ENCODE results near the gene NAALADL2. TPM values are rescaled to one million over a fixed set of nuclear protein-coding genes. Genes with fewer than 3 reads are reported as not detected.

Gene NAALADL2
- total and polyA plus RNA-seq, 2 of the 4 experiments (the other 2 are of a cell fraction), result 3.8 to 19.2 TPM

DNA sequence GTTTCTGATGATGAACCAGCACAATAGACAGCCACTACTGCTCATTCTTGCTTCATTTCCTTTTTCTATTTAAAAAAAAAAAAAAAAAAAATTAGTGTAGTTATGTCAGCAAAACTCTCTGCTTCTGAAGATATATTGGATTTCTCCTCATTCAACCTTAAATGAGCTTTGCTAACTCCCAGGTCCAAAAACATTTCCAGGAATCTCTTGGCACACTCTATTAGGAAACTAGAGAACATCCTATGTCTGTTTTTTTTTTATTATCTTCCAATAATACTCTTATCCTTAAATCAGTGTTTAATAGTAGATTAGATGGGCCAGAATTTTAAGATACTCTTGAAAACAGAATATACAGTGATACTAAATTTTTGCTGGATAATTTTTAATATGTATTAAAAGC lies 398.0 kb downstream of the NAALADL2 start:
- POLR2A ChIA-PET (ENCODE audit: unreplicated experiment), result no interaction called here
- Histone ChIP-seq H3K4ac (ENCODE audit: low read depth, low read length) (no peak overlapping the region), H3K9ac (ENCODE audit: low read depth, low read length) (no peak overlapping the region), H3K36me3 (ENCODE audit: control insufficient read depth, insufficient read depth, low read length) (no peaks in the 10 kb centered on the region), H2BK120ac (ENCODE audit: low read depth, low read length) (no peak overlapping the region), H3K27ac (ENCODE audit: insufficient read depth, low read length) (no peak overlapping the region), H3K9me1 (ENCODE audit: insufficient read depth, low read length) (no peaks in the 10 kb centered on the region), H4K5ac (ENCODE audit: low read depth, low read length) (no peak overlapping the region), H3K4me3 (ENCODE audit: insufficient read depth, low read depth, low read length) (no peak overlapping the region), H3K23ac (ENCODE audit: low read depth, low read length) (no peak overlapping the region), H3K14ac (replicated peaks; ENCODE audit: low read depth, low read length) (no peak overlapping the region), H2BK20ac (ENCODE audit: low read depth, low read length) (no peak overlapping the region), H3K27me3 (ENCODE audit: control insufficient read depth, insufficient read depth, low read length) (no peaks in the 10 kb centered on the region), H2AFZ (replicated peaks; ENCODE audit: low read length, poor library complexity) (no peak overlapping the region), H3K4me1 (ENCODE audit: control insufficient read depth, insufficient read depth, low read length) (peaks cover 3% of the 10 kb centered on the region; the same call in 1 of the 2 replicates), H3K9me3 (ENCODE audit: control insufficient read depth, insufficient read depth, low read length) (no peaks in the 10 kb centered on the region), H2BK15ac (ENCODE audit: low read depth, low read length) (no peak overlapping the region), H4K20me1 (ENCODE audit: insufficient read depth, low read length) (no peaks in the 10 kb centered on the region), H3K79me1 (ENCODE audit: low read depth in 1 of 2, low read length in 2 of 2) (no peaks in the 10 kb centered on the region), H3K4me2 (ENCODE audit: low read depth, low read length) (no peak overlapping the region), H3K18ac (ENCODE audit: low read depth, low read length) (no peak overlapping the region), H4K8ac (ENCODE audit: low read depth in 2 of 2, low read length in 2 of 2) (no peak overlapping the region), H2BK5ac (ENCODE audit: low read depth, low read length, poor library complexity, severe bottlenecking) (no peak overlapping the region), H2AK9ac (replicated peaks; ENCODE audit: low read depth, low read length, poor library complexity) (no peak overlapping the region), H2AK5ac (ENCODE audit: low read depth, low read length) (no peak overlapping the region), H3K56ac (ENCODE audit: extremely low read depth, insufficient read depth, low read length) (no peak overlapping the region), H4K91ac (ENCODE audit: insufficient read depth, low read depth, low read length) (no peak overlapping the region)
- in situ Hi-C loops (cut with MboI; ENCODE audit: low sequenced_read_pairs), result no loop called here
- TF ChIP-seq RCOR1 (IDR thresholded peaks at IDR 0.05; ENCODE audit: insufficient replicate concordance, low read length), result no peak
- TF ChIP-seq RAD21 (IDR thresholded peaks at IDR 0.05; ENCODE audit: low read length), result no peak
- TF ChIP-seq CTCF (conservative IDR thresholded peaks at IDR 0.05; ENCODE audit: low read depth, low read length), result no peak
- no peak for TF ChIP-seq FOS (IDR thresholded peaks at IDR 0.05; ENCODE audit: low read depth, low read length)
- no peak for TF ChIP-seq MAZ (IDR thresholded peaks at IDR 0.05; ENCODE audit: borderline replicate concordance, low read depth, low read length)
- TF ChIP-seq POLR2A (IDR thresholded peaks at IDR 0.05; ENCODE audit: low read depth, low read length), result no peak
- TF ChIP-seq NFE2L2 (IDR thresholded peaks at IDR 0.05; ENCODE audit: low read depth, low read length), result no peak
- TF ChIP-seq MXI1 (IDR thresholded peaks at IDR 0.05; ENCODE audit: borderline replicate concordance, low read depth, low read length), result no peak
- TF ChIP-seq CHD1 (IDR thresholded peaks at IDR 0.05; ENCODE audit: low read depth, low read length), result no peak
- TF ChIP-seq CEBPB (IDR thresholded peaks at IDR 0.05; ENCODE audit: low read depth, low read length), result no peak
- TF ChIP-seq BHLHE40 (IDR thresholded peaks at IDR 0.05; ENCODE audit: low read depth, low read length), result no peak
- TF ChIP-seq RFX5 (IDR thresholded peaks at IDR 0.05; ENCODE audit: low read depth, low read length), result no peak
- TF ChIP-seq, protein P1, sequence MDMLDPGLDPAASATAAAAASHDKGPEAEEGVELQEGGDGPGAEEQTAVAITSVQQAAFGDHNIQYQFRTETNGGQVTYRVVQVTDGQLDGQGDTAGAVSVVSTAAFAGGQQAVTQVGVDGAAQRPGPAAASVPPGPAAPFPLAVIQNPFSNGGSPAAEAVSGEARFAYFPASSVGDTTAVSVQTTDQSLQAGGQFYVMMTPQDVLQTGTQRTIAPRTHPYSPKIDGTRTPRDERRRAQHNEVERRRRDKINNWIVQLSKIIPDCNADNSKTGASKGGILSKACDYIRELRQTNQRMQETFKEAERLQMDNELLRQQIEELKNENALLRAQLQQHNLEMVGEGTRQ (IDR thresholded peaks at IDR 0.05; ENCODE audit: low read depth, low read length), result no peak
- TF ChIP-seq ELK1 (IDR thresholded peaks at IDR 0.05; ENCODE audit: borderline replicate concordance, low read depth, low read length), result no peak
- no peak for TF ChIP-seq MAFK (IDR thresholded peaks at IDR 0.05; ENCODE audit: low read depth, low read length)
- no peak for TF ChIP-seq SMC3 (IDR thresholded peaks at IDR 0.05; ENCODE audit: low read depth, low read length)
- dilution Hi-C loops (cut with HindIII; ENCODE audit: low sequenced_read_pairs, unreplicated experiment), result no loop called here
- no TSS peak for BruUV-seq (replicated peaks)
- intact Hi-C loops (cut with micrococcal nuclease), result no loop called here
- DNase-seq (no peak), ATAC-seq (ENCODE audit: low read depth) (no peak)
- CTCF ChIA-PET, result interaction anchor here (0.7 kb wide), 1 partner anchor 14 kb away, joined by 6 read pairs; no protein-coding TSS in a partner anchor

Measured in IMR-90 (cell line).